ENCODE data around the gene ROBO4. TPM values are rescaled to one million over a fixed set of nuclear protein-coding genes. Genes with fewer than 3 reads are reported as not detected.

Gene ROBO4
- total RNA-seq (2016; rRNA removed; fragmentation: Illumina TruSeq; extraction: Trizol) (0.07 TPM in 1 of 2 replicates, not detected in the other), polyA plus RNA-seq (2011; rRNA removed) (0.47 and 1.1 TPM in 2 replicates), polyA minus RNA-seq (2011; rRNA and poly(A)+ RNA removed; ENCODE audit: low replicate concordance) (6.3 TPM in 1 of 2 replicates, not detected in the other), Bru-seq, nascent RNA (percentile 12 among the genes with signal in this experiment), BruChase-seq, experiment 1, labeled RNA remaining after a 6-hour chase (percentile 3 among the genes with signal in this experiment), BruChase-seq, experiment 2, labeled RNA remaining after a 2-hour chase (percentile 12 among the genes with signal in this experiment)
- total RNA-seq (2016; cell fraction: cytosol; rRNA removed; fragmentation: Illumina TruSeq; extraction: Trizol; ENCODE audit: low read depth) = not detected in 2 replicates
- not detected in 2 replicates for total RNA-seq (2016; cell fraction: insoluble cytoplasmic fraction; rRNA removed; fragmentation: Illumina TruSeq; extraction: Trizol)
- total RNA-seq (2016; cell fraction: membrane; rRNA removed; fragmentation: Illumina TruSeq; extraction: Trizol) = not detected in 2 replicates
- total RNA-seq (2016; cell fraction: nucleus; rRNA removed; fragmentation: Illumina TruSeq; extraction: Trizol) = not detected in 2 replicates
- polyA plus RNA-seq (2011; cell fraction: cytosol; rRNA removed) = 0.21 and 0.60 TPM in 2 replicates
- polyA plus RNA-seq (2011; cell fraction: nucleus; rRNA removed) = 4.1 and 9.2 TPM in 2 replicates
- 2.2 and 2.4 TPM in 2 replicates for polyA plus RNA-seq (2012)
- polyA plus RNA-seq (2016; cell fraction: cytosol; fragmentation: Illumina TruSeq; extraction: Trizol; ENCODE audit: low read depth) = not detected in 2 replicates
- not detected in 2 replicates for polyA plus RNA-seq (2016; cell fraction: insoluble cytoplasmic fraction; fragmentation: Illumina TruSeq; extraction: Trizol; ENCODE audit: low read depth)
- not detected in 2 replicates for polyA plus RNA-seq (2016; cell fraction: membrane; fragmentation: Illumina TruSeq; extraction: Trizol; ENCODE audit: low read depth)
- 0.51 and 0.55 TPM in 2 replicates for polyA plus RNA-seq (2016; cell fraction: nucleus; fragmentation: Illumina TruSeq; extraction: Trizol; ENCODE audit: insufficient read depth, low read depth)
- 2.1 and 2.7 TPM in 2 replicates for polyA minus RNA-seq (2011; cell fraction: cytosol; rRNA and poly(A)+ RNA removed)
- 3.7 and 7.2 TPM in 2 replicates for polyA minus RNA-seq (2011; cell fraction: nucleus; rRNA and poly(A)+ RNA removed)
- long read RNA-seq, experiment 1 = 0 reads
- long read RNA-seq, experiment 2, full-length matches to known transcripts = 1 of 1 reads
- long read RNA-seq, experiment 2, partial matches to known transcripts = 0 of 1 reads
- long read RNA-seq, experiment 2, other reads (novel, unspliced or antisense) = 0 of 1 reads

GRCh38 chr11:124897674-124898262, at the start of gene ROBO4:
Gene ROBO4, minus strand, starts transcription at chr11:124897865. Its CDS starts 70 bp downstream, at chr11:124897795.
- Histone ChIP-seq H3K27ac (ENCODE audit: extremely low read length, insufficient read depth, low read length) (no peak within 1 kb of the TSS), H3K9ac (ENCODE audit: insufficient read depth, low read depth, low read length) (peak within 1 kb of the TSS; percentile 0; the same call in 1 of the 2 replicates), H3K79me2 (ENCODE audit: insufficient read depth, low read length) (no peaks in the 10 kb centered on the region), H3K36me3 (replicated peaks in 1 of 2; ENCODE audit: control insufficient read depth in 1 of 2, insufficient read depth in 2 of 2, low read length in 2 of 2) (no peaks in the 10 kb centered on the region), H3K27me3 (ENCODE audit: control insufficient read depth in 1 of 2, insufficient read depth in 2 of 2, low read length in 2 of 2) (peaks cover 0 to 48% of the 10 kb centered on the region in 2 experiments; a peak in 4 of 5 replicates), H3K4me1 (ENCODE audit: insufficient read depth, low read length) (peaks cover 66% of the 10 kb centered on the region), H3K9me3 (ENCODE audit: low read length) (no peaks in the 10 kb centered on the region), H3K4me2 (ENCODE audit: low read depth, low read length) (peak within 1 kb of the TSS; percentile 67), H2AFZ (ENCODE audit: low read length) (no peak within 1 kb of the TSS), H3K4me3 (replicated peaks in 1 of 3; ENCODE audit: insufficient read depth in 1 of 3, low read depth in 2 of 3, low read length in 3 of 3) (peak within 1 kb of the TSS; percentile 20 to 38 (median 27); a peak in 4 of 6 replicates), H4K20me1 (ENCODE audit: insufficient read depth, low read length) (no peaks in the 10 kb centered on the region)
- intact Hi-C loops (cut with micrococcal nuclease; ENCODE audit: unreplicated experiment) = no loop called here
- TF ChIP-seq TMF1 (CRISPR knock-in tag; IDR thresholded peaks at IDR 0.05; ENCODE audit: low read depth) = no peak
- TF ChIP-seq ZNF670 (CRISPR knock-in tag; IDR thresholded peaks at IDR 0.05; ENCODE audit: borderline replicate concordance) = no peak
- peak; percentile 58; the same call in 1 of the 2 replicates for TF ChIP-seq ZNF691 (CRISPR knock-in tag; IDR thresholded peaks at IDR 0.05; ENCODE audit: borderline replicate concordance, low read depth)
- no peak for TF ChIP-seq ARNT2 (CRISPR knock-in tag; IDR thresholded peaks at IDR 0.05; ENCODE audit: low read depth)
- TF ChIP-seq ZNF687 (CRISPR knock-in tag; IDR thresholded peaks at IDR 0.05) = peak; percentile 51
- TF ChIP-seq NR2F6 (IDR thresholded peaks at IDR 0.05) = no peak
- peak; percentile 4; the same call in 1 of the 2 replicates for TF ChIP-seq NR2F6 (CRISPR knock-in tag; IDR thresholded peaks at IDR 0.05)
- no peak for TF ChIP-seq ZNF780A (CRISPR knock-in tag; IDR thresholded peaks at IDR 0.05)
- TF ChIP-seq THAP7 (CRISPR knock-in tag; IDR thresholded peaks at IDR 0.05) = no peak
- 0 out of 2 replicates have a peak, but pooled peaks have one; percentile 14 for TF ChIP-seq ZFY (CRISPR knock-in tag; IDR thresholded peaks at IDR 0.05)
- no peak for TF ChIP-seq MAFF (IDR thresholded peaks at IDR 0.05; ENCODE audit: low read depth, low read length)
- in situ Hi-C loops (cut with HindIII; ENCODE audit: extremely low pct_ligation_motif_present, low pct_unique_long_range_greater_than_20kb) = no loop called here
- DNase-seq (ENCODE audit: low spot score) (no peak), FAIRE-seq (no peak), ATAC-seq (peak; percentile 30)
- ChIA-PET POLR2A (interaction anchor here (0.9 to 1.2 kb wide), 3 partner anchors 38 to 98 kb away, joined by 3 to 9 read pairs (median 3); partner anchors contain the start of genes HEPACAM and MSANTD2), CTCF (ENCODE audit: low intra/inter-chr PET ratio, low total read pairs) (no interaction called here)
- 21% methylated on average over 12 of the region's 12 CpGs for WGBS (ENCODE audit: low lambda C conversion rate)
- BruUV-seq (replicated peaks) = no TSS peak

Measured in HepG2 (cell line).